Occipital lobe (tissue), 3 donors: ENCODE data around the gene USP50. TPM values are rescaled to one million over a fixed set of nuclear protein-coding genes. Genes with fewer than 3 reads are reported as not detected.
"Not testable (repeated sequence)": the region's sequence is repeated elsewhere in the genome, so short reads cannot be mapped to it uniquely, and the experiment has no call there.

Source experiments
- DNase-seq: peaks from one replicate; lab custom pipeline; 2025; lab: John Stamatoyannopoulos, UW
- small RNA-seq: library from RNA; depleted of rRNA; stranded (forward); fragments of <200 nt; gene quantifications from one replicate; pipeline ENCODE3, GENCODE V24; 2014
- total RNA-seq: library from RNA; depleted of rRNA; stranded (reverse); fragments of >200 nt; gene quantifications from one replicate; pipeline ENCODE4 v1.2.3, GENCODE V29; 2014

The USP50 gene
- total RNA-seq, 1 donor from 2014 or later = 1.1 TPM

DNA sequence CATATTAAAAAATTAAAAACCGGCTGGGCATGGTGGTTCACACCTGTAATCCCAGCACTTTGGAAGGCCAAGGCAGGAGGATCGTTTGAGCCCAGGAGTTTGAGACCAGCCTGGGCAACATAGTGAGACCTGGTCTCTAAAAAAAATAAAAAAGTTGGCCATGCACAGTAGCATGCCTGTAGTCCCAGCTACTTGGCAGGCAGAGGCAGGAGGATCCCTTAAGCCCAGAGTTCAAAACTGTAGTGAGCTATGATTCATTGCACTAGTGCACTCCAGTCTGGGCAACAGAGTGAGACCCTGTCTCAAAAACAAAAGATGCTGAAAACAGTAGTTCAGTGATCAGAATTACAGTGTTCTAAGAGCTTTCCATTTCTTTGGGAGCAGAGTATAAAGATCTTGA lies 40.8 kb downstream of the USP50 start:
- DNase-seq = not testable (repeated sequence)

DNA sequence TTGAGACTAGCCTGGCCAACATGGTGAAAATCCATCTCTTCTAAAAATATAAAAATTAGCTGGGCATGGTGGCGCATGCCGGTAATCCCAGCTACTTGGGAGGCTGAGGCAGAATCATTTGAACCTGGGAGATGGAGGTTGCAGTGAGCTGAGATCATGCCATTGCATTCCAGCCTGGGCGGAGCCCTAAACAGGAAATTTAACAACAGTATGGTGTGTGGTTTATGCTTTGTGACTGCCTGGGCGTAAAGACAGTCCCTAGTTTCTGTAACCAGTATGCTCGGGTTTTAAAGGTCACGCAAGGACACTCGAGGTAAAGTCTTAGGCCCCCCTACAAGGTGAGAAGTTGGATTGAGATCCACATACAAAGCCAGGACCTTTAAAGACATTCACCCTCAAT lies 43.3 kb downstream of the USP50 start:
- no peak for DNase-seq

DNA sequence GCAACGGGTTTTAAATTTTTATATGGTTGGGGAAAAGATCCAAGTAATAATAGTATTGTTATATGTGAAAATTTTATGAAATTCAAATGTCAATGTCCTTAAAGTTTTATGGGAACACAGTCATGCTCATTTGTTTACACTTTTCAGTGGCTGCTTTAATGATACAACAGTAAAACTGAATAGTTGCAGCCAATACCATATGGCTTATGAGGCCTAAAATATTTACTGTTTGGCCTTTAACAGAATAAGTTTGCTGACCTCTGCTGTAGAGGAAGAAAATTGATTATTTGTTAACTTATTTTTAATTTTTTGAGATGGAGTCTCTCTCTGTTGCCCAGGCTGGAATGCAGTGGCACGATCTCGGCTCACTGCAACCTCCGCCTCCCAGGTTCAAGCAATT lies 44.7 kb downstream of the USP50 start:
- DNase-seq = no peak

DNA sequence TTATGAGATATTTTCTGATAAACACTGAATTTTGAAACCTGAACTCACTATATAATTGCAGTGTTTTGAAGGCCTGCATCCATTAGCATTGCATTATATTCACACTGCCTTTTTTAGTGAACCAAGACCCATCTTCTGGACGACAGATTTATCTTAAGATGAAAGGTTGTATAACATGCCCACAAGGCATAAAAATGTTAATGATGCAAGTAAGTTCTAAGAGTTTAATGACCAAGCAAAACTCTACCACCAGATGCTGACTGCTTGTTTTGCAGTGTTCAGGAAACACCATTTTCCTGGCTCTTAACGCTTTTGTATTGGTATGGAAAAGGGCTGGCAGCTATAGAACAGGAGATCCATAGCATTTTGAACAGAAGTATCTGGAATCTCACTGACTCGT lies 46.1 kb downstream of the USP50 start:
- DNase-seq = no peak

DNA sequence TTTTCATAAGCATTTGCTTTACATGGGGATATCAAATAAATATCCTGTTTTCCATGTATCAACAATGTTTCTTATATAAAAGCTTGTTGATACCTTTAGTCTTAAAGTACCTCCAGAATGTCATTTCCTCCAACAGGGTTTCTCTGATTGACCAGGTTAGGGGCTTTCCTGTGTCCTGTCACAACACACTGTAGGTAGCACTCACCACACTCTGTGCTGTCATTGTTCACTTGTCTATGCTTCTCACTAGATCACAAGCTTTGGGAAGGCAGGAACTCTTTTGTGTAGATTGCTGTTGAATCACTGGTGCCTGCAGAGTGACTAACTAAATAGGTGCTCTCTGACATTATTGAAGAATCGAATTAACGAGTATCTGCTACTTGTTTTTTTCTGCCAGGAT lies 49.8 kb downstream of the USP50 start:
- DNase-seq = no peak

DNA sequence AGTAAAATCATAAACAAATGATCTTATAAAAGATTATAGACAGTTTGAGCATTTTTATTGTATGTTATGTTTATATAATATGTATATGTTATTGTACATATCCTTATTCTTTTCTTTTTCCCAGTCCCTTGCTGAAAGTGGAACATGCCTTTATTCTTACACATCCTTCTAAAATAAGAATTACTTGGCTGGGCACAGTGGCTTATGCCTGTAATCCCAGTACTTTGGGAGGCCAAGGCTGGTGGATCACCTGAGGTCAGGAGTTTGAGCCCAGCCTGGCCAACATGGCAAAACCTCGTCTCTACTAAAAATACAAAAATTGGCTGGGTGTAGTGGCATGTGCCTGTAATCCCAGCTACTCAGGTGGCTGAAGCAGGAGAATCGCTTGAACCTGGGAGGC lies 51.9 kb downstream of the USP50 start:
- not testable (repeated sequence) for DNase-seq

DNA sequence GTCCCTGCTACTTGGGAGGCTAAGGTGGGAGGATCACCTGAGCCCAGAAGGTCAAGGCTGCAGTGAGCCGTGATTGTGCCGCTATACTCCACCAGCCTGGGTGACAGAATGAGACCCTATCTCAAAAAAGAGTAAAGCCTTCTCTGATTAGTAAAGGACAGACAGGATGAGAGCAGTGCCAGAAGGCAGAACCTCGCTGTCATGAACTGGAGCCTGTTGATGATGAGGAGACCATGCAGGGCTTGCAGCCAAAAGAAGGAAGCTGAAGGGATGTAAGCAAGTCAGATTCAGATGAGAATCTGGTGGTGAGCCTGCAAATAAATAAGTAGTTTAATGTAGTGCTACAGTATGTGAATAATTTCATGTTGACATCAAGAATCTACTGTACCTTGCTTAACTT lies 52.8 kb downstream of the USP50 start:
- DNase-seq = no peak

DNA sequence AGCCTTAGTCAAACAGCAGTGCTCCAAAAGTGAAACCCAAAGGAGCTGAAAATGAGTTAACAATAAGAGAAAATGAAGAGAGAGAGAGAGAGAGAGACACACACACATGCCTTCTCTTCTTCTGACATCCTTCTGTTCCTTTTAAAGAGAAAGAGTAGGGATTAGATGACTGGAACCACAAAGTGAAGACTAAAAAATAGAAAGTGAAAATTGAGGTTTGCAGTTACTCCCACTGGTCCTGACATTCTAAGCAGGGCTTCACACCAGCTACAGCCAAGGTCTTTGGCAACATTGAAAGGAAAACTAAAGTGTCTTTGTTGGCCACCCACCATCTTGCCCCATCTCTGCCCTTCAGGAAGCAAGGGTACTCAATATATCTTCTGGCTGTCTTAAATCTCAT lies 59.2 kb downstream of the USP50 start:
- DNase-seq = no peak

DNA sequence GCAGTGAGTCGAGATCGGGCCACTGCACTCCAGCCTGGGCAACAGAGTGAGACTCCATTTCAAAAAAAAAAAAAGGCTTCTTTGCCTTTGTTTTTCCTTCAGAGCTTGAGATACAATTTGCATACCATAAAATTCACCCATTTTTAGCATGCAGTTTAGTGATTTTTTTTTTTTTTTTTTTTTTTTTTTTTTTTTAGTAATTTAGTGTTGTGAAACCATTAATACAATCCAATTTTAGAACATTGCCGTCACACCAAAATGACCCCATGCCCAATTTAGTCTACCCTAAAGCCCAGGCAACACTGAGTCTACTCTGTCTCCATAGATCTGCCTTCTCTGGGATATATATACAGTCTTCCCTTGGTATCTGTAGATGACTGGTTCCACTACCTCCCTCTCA lies 61.1 kb downstream of the USP50 start:
- DNase-seq = no peak

DNA sequence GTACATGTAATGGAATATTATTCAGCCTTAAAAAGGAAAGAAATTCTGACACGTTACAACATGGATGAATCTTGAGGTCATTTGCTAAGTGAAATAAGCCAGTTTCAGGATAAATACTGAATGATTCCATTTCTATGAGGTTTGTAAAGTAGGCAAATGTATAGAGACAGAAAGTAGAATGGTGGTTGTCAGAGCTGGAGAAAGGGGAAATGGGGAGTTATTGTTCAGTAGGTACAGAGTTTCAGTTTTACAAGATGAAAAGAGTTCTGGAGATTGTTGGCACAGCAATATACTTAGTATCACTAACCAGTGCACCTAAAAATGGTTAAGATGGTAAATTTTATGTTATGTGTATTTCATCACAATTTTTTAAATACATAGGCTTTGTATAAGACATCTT lies 61.7 kb downstream of the USP50 start:
- DNase-seq = no peak

DNA sequence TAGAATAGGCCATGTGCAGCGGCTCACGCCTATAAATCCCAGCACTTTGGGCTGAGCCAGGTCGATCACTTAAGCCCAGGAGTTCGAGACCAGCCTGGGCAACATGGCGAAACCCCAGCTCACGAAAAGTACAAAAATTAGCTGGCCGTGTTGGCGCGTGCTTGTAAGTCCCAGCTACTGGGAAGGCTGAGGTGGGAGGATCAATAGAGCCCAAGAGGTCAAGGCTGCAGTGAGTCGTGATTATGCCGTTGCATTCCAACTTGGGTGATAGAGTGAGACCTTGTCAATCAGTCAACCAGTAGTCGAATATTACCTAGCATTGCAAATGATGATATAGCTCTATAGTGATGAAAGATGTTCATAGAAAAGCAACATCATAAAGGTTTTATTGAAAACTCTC lies 70.3 kb downstream of the USP50 start:
- no peak for DNase-seq

DNA sequence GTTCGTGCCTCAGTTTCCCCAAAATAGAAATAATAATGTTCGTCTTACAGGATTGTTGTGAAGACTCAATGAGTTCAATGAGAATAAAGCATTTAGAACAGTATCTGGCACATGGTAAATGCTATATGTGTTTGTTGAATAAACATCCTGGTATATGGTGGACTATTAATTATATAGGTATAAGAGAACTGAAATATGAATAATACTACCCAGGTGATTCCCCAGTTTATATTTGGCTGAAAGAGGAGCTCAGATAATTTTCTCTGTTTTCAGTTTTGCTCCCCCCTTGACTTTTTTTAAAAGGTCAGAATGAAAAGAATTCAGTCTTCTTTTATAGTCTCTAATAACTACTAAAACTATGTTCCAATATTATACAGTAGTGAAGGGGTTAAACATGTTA lies 75.4 kb downstream of the USP50 start:
- DNase-seq = no peak

DNA sequence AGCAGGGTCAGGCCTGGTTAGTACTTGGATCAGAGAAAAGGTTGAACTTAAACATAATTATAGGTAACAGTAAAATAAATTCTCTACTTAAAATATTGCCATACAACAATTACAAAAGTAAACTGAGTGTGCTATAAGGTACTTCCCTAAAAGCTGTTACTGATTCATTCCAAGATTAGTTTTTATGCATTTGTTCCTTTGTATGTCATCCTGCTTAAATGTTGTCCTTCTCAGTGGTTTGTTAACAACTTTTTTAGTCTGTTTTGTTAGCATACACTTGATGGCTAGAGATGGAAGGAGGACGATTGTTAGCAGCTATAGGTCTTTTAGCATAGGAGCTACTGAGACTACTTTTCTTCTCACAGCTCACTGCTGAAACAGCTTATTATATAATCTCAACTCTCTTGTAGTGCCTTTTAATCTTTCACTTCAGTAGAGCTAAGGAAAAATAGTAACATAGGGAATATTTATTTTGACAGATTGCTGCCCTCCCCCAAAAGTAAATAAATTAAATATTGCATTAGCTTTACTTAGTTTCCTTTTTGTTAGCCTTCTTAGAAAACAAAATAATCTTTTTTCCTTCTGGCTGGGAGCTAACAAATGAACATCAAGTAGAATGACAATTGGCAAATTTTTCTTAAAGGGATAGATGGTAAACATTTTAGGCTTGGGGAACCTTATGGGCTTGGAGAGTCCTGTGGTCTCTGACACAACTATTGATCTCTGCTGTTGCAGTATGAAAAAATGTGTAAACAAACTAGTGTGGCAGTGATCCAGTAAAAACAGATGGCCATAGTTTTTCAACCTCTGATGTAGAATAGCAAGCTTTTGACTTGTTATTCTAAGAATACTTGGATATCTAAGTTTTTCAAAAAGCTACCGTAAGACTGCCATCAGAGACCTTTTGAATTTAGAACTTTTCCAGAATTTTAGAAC lies 82.8 kb downstream of the USP50 start:
- DNase-seq = no peak

DNA sequence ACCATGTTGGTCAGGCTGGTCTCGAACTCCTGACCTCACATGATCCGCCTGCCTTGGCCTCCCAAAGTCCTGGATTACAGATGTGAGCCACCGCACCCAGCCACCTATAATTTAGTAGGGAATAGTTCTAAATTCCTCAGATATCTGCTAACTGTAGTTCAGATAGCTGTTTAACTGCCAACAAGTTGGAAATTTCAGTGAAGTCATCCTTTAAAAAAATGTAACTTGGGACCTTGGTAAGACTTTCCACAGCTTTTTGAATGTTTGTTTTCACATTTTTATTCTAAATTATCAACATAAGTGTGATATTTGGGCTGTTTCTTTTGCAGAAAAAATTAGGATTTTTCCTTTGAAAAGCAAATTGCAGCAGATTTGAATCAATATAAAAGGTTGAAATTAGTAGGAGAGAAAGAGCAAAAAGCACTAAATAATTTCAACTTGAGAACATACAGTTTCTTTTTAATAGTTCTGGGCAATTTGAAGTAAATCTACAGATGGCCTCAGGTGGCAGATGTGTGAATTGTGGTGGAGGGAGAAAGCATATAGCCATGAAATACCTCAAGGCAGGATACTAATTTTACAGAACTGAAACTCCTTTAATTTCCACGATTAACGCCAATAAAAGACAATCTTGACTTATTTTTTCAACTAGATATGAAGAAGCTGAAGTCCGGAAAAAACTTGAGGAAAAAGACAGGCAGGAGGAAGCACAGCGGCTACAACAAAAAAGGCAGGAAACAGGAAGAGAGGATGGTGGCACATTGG lies 87.9 kb downstream of the USP50 start:
- no peak for DNase-seq

DNA sequence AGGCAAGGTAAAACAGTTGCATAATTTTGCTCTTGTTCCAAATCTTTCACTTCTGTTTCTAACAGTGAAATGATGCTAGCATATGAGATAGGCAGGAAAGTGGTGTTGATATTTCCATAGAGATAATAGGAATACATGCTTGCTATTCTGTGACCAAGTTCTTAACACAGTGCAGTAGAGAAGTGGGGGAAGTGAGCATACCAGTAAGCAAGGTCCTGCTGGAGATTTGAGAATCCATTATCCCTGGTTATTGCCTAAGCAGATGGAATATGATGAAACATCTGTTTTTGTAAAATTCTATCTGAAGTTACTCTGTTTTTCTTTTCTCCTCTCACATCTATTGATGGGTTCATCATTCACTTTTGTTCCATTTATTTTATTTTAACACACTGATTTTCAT lies 93.5 kb downstream of the USP50 start:
- no peak for DNase-seq

Small RNAs within 50 kb of the gene (small RNA-seq; reads per million reads assigned to genes)
- not detected for gene RNA5SP395

Other genes with a start within 250 kb of the USP50 start
- 58.2 TPM for gene GABPB1, start 191.5 kb downstream of the USP50 start, total RNA-seq
- 30.3 TPM for gene USP8, start 122.3 kb downstream of the USP50 start, total RNA-seq
- gene TRPM7, start 140.1 kb upstream of the USP50 start, total RNA-seq = 59.9 TPM
- gene SPPL2A, start 219.0 kb upstream of the USP50 start, total RNA-seq = 36.0 TPM